H9 (cell line): ENCODE data around the gene HIP1R. TPM values are rescaled to one million over a fixed set of nuclear protein-coding genes. Genes with fewer than 3 reads are reported as not detected.

ENCODE experiments used
- DNase-seq: peaks from one replicate; pipeline ENCODE4 v3.0.0-alpha.2; 2017
- H2AFZ ChIP-seq: one replicate; pipeline ENCODE4 v1.6.1; 2013; ENCODE audit warnings: mild to moderate bottlenecking, low read length, control low read depth, moderate library complexity
- H2AK5ac ChIP-seq: 2 replicates; pipeline ENCODE4 v1.6.1; 2013; ENCODE audit warnings: low read length, control low read depth, mixed read lengths; ENCODE audit not compliant: insufficient read length
- H2BK120ac ChIP-seq: one replicate; pipeline ENCODE4 v1.6.1; 2013; ENCODE audit warnings: low read depth, mild to moderate bottlenecking, low read length, control low read depth, inconsistent platforms; ENCODE audit not compliant: poor library complexity, severe bottlenecking
- H2BK12ac ChIP-seq: 2 replicates; pipeline ENCODE4 v1.6.1; 2013; ENCODE audit warnings: low read length, control low read depth, mixed read lengths, low read depth; ENCODE audit not compliant: insufficient read length
- H2BK15ac ChIP-seq: 2 replicates; pipeline ENCODE4 v1.6.1; 2013; ENCODE audit warnings: low read depth, low read length, control low read depth
- H2BK20ac ChIP-seq: one replicate; pipeline ENCODE4 v1.6.1; 2013; ENCODE audit warnings: low read depth, mild to moderate bottlenecking, low read length, control low read depth, inconsistent platforms; ENCODE audit not compliant: poor library complexity, severe bottlenecking
- H2BK5ac ChIP-seq: 2 replicates; pipeline ENCODE4 v1.6.1; 2013; ENCODE audit warnings: low read length, control low read depth, mixed read lengths; ENCODE audit not compliant: insufficient read length
- H3K14ac ChIP-seq: 2 replicates; pipeline ENCODE4 v1.6.1; 2013; ENCODE audit warnings: low read length, control low read depth; ENCODE audit not compliant: insufficient read depth
- H3K18ac ChIP-seq: 2 replicates; pipeline ENCODE4 v1.6.1; 2013; ENCODE audit warnings: low read depth, mild to moderate bottlenecking, mixed read lengths, low read length, control low read depth; ENCODE audit not compliant: insufficient read length
- H3K23ac ChIP-seq: 2 replicates; pipeline ENCODE4 v1.6.1; 2013; ENCODE audit warnings: low read length, control low read depth, mixed read lengths, low read depth; ENCODE audit not compliant: insufficient read length
- H3K23me2 ChIP-seq: 2 replicates; pipeline ENCODE4 v1.6.1; 2013; ENCODE audit warnings: low read depth, mild to moderate bottlenecking, mixed read lengths, low read length, control low read depth; ENCODE audit not compliant: insufficient read length, poor library complexity, severe bottlenecking
- H3K27ac ChIP-seq: 2 replicates; pipeline ENCODE4 v1.5.1; 2013; ENCODE audit warnings: low read length, control low read depth, mixed read lengths, low read depth; ENCODE audit not compliant: insufficient read length
- H3K27me3 ChIP-seq: 2 replicates; pipeline ENCODE4 v1.6.1; 2013; ENCODE audit warnings: low read length, control low read depth, inconsistent platforms; ENCODE audit not compliant: insufficient read depth
- H3K4ac ChIP-seq: 2 replicates; pipeline ENCODE4 v1.6.1; 2013; ENCODE audit warnings: low read depth, mild to moderate bottlenecking, control low read depth, inconsistent platforms, low read length, moderate library complexity
- H3K4me1 ChIP-seq: 2 replicates; pipeline ENCODE4 v1.6.1; 2013; ENCODE audit warnings: low read length, control low read depth, inconsistent platforms; ENCODE audit not compliant: insufficient read depth
- H3K4me2 ChIP-seq: 2 replicates; pipeline ENCODE4 v1.6.1; 2013; ENCODE audit warnings: low read length, control low read depth, mixed read lengths; ENCODE audit not compliant: insufficient read length, insufficient read depth
- H3K56ac ChIP-seq: 2 replicates; pipeline ENCODE4 v1.6.1; 2013; ENCODE audit warnings: low read depth, mild to moderate bottlenecking, mixed read lengths, low read length, control low read depth; ENCODE audit not compliant: insufficient read length
- H3K79me1 ChIP-seq: 2 replicates; pipeline ENCODE4 v1.6.1; 2013; ENCODE audit warnings: low read depth, mild to moderate bottlenecking, moderate library complexity, low read length, control low read depth, inconsistent platforms; ENCODE audit not compliant: insufficient read depth, poor library complexity, severe bottlenecking
- H3K79me2 ChIP-seq: 2 replicates; pipeline ENCODE4 v1.6.1; 2013; ENCODE audit warnings: low read length, control low read depth, inconsistent platforms; ENCODE audit not compliant: insufficient read depth
- H3K9ac ChIP-seq: 2 replicates; pipeline ENCODE4 v1.6.1; 2013; ENCODE audit warnings: low read length, control low read depth, mixed read lengths; ENCODE audit not compliant: insufficient read length; ENCODE audit errors: extremely low read depth
- H3K9me3 ChIP-seq: one replicate; pipeline ENCODE4 v1.6.1; 2013; ENCODE audit warnings: low read depth, low read length, inconsistent platforms; ENCODE audit not compliant: control insufficient read depth
- H3T11ph ChIP-seq: one replicate; pipeline ENCODE4 v1.6.1; 2013; ENCODE audit warnings: mild to moderate bottlenecking, low read length, control low read depth, inconsistent platforms
- H4K20me1 ChIP-seq: one replicate; pipeline ENCODE4 v1.6.1; 2013; ENCODE audit not compliant: control insufficient read depth, insufficient read length, insufficient read depth
- H4K5ac ChIP-seq: 2 replicates; pipeline ENCODE4 v1.6.1; 2013; ENCODE audit warnings: low read depth, mild to moderate bottlenecking, mixed read lengths, low read length, control low read depth; ENCODE audit not compliant: insufficient read length
- H4K8ac ChIP-seq: replicated peaks from 2 replicates; pipeline ENCODE4 v1.6.1; 2013; ENCODE audit warnings: low read length, control low read depth, mixed read lengths, low read depth; ENCODE audit not compliant: insufficient read length
- H4K91ac ChIP-seq: 2 replicates; pipeline ENCODE4 v1.6.1; 2013; ENCODE audit warnings: low read depth, mild to moderate bottlenecking, moderate library complexity, mixed read lengths, low read length, control low read depth; ENCODE audit not compliant: insufficient read length
- H3K27ac Mint-ChIP-seq, 3 experiments: 2 replicates in 2 of 3; 3 replicates in 1 of 3; pipeline ENCODE4 v1.8.0; 2020 to 2021; ENCODE audit warnings: mixed read lengths in 3 of 3, mild to moderate bottlenecking in 1 of 3, moderate library complexity in 1 of 3
- H3K27me3 Mint-ChIP-seq: 2 replicates; pipeline ENCODE4 v1.8.0; 2021; ENCODE audit warnings: low read depth, mild to moderate bottlenecking, moderate library complexity, mixed read lengths
- H3K36me3 Mint-ChIP-seq, 3 experiments: 2 replicates in 2 of 3; 3 replicates in 1 of 3; pipeline ENCODE4 v1.8.0; 2020 to 2021; ENCODE audit warnings: low read depth in 3 of 3, mixed read lengths in 3 of 3; ENCODE audit not compliant: insufficient read depth in 1 of 3
- H3K4me1 Mint-ChIP-seq, 2 experiments: 2 replicates each; pipeline ENCODE4 v1.8.0; 2020; ENCODE audit warnings: mixed read lengths in 2 of 2
- H3K4me3 Mint-ChIP-seq, 2 experiments: 2 replicates in 1 of 2; 3 replicates in 1 of 2; pipeline ENCODE4 v1.8.0; 2020 to 2021; ENCODE audit warnings: mild to moderate bottlenecking in 2 of 2, mixed read lengths in 2 of 2, moderate library complexity in 1 of 2
- H3K9me3 Mint-ChIP-seq, 2 experiments: 2 replicates in 1 of 2; 3 replicates in 1 of 2; pipeline ENCODE4 v1.8.0; 2020; ENCODE audit warnings: mild to moderate bottlenecking in 2 of 2, mixed read lengths in 2 of 2, moderate library complexity in 1 of 2
- CTCF ChIP-seq: fragments of 200-600 bp; sonication (generic); conservative IDR thresholded peaks from 3 replicates; pipeline ENCODE4 v1.8.0; 2021; ENCODE audit warnings: antibody characterized with exemption, mild to moderate bottlenecking
- WGBS: extraction: QIAGEN DNeasy Blood & Tissue Kit; methylation state at CpG from one replicate; pipeline ENCODE4 v1.1.7; 2013; ENCODE audit warnings: missing lambda C conversion rate, low lambda C conversion rate, mixed read lengths; ENCODE audit not compliant: insufficient read length; ENCODE audit errors: extremely low coverage; 5-methylcytosine and 5-hydroxymethylcytosine counted together
- total RNA-seq: library from RNA; stranded (reverse); gene quantifications from 2 replicates; pipeline ENCODE4 v1.2.1, GENCODE V29; 2021

HIP1R gene
- total RNA-seq, 1 experiment from 2014 or later: 17.4 TPM

GRCh38 chr12:122850048-122850445, 14.8 kb downstream of the HIP1R start:
- no CpG with 5 or more reads among the region's 14 CpGs for WGBS

More at GRCh38 chr12:122850048-122850445, 14.8 kb downstream of the HIP1R start:
- no peak overlapping the region for H3K27ac ChIP-seq
- no peak overlapping the region for H3K4ac ChIP-seq
- no peak overlapping the region for H2AFZ ChIP-seq
- no peak overlapping the region for H2BK20ac ChIP-seq
- H3K23me2 ChIP-seq: no peaks in the 10 kb centered on the region
- Mint-ChIP-seq H3K9me3 (no peaks in the 10 kb centered on the region), H3K4me3 (no peak overlapping the region), H3K36me3 (no peaks in the 10 kb centered on the region), H3K27ac (no peak overlapping the region), H3K4me1 (peaks cover 0 to 4% of the 10 kb centered on the region in 2 experiments; a peak in 2 of 4 replicates), H3K27me3 (peaks cover 4% of the 10 kb centered on the region)
- H4K5ac ChIP-seq: no peak overlapping the region
- no peak overlapping the region for H3K23ac ChIP-seq
- DNase-seq: no peak
- no peaks in the 10 kb centered on the region for H3K79me1 ChIP-seq
- no peak overlapping the region for H4K91ac ChIP-seq
- no peak overlapping the region for H2BK15ac ChIP-seq
- H3K4me2 ChIP-seq: no peak overlapping the region
- no peaks in the 10 kb centered on the region for H3K4me1 ChIP-seq
- TF ChIP-seq CTCF: no peak
- no peak overlapping the region for H3K9ac ChIP-seq
- H4K20me1 ChIP-seq: no peaks in the 10 kb centered on the region
- no peak overlapping the region for H3T11ph ChIP-seq
- H3K18ac ChIP-seq: no peak overlapping the region
- no peak overlapping the region for H3K14ac ChIP-seq
- H3K56ac ChIP-seq: no peak overlapping the region
- H3K9me3 ChIP-seq: no peaks in the 10 kb centered on the region
- no peaks in the 10 kb centered on the region for H3K79me2 ChIP-seq
- H4K8ac ChIP-seq: no peak overlapping the region
- no peak overlapping the region for H2BK12ac ChIP-seq
- no peak overlapping the region for H2BK5ac ChIP-seq
- H3K27me3 ChIP-seq: no peaks in the 10 kb centered on the region
- no peak overlapping the region for H2BK120ac ChIP-seq
- no peak overlapping the region for H2AK5ac ChIP-seq
